Body of pancreas (tissue), 4 donors: Measurements from ENCODE around the gene ASB5. TPM values are rescaled to one million over a fixed set of nuclear protein-coding genes. Genes with fewer than 3 reads are reported as not detected.

Experiments used
- ATAC-seq: fragments of 150-250 bp; one replicate; pipeline ENCODE4 v1.9.1; 2016
- DNase-seq, 4 donors: peaks; one replicate each; pipeline ENCODE4 v3.0.0-alpha.2; 2019
- H3K27ac ChIP-seq, 4 donors: fragments of 200-600 bp; sonication (generic); 1 replicate in 3 of 4; 2 replicates in 1 of 4; pipeline versions ENCODE4 v1.5.1 to v1.6.1; 2016 to 2019; ENCODE audit warnings: mild to moderate bottlenecking in 1 of 4, mixed read lengths in 1 of 4, moderate library complexity in 1 of 4
- H3K27me3 ChIP-seq, 2 donors: fragments of 200-600 bp; sonication (generic); one replicate each; pipeline ENCODE4 v1.6.0; 2016; ENCODE audit warnings: mild to moderate bottlenecking in 1 of 2
- H3K36me3 ChIP-seq, 2 donors: fragments of 200-600 bp; sonication (generic); replicated peaks in 1 of 2; 2 replicates each; pipeline ENCODE4 v1.5.1; 2016; ENCODE audit warnings: low read depth in 2 of 2; ENCODE audit not compliant: insufficient read depth in 1 of 2
- H3K4me1 ChIP-seq: fragments of 200-600 bp; sonication (generic); one replicate; pipeline ENCODE4 v1.6.0; 2016
- H3K4me3 ChIP-seq, 2 donors: fragments of 200-600 bp; sonication (generic); 1 replicate in 1 of 2; 2 replicates in 1 of 2; pipeline ENCODE4 v1.5.1; 2016 to 2019
- H3K9me3 ChIP-seq, 3 donors: fragments of 200-600 bp; sonication (generic); 1 replicate in 2 of 3; 2 replicates in 1 of 3; pipeline ENCODE4 v1.5.1; 2016
- CTCF ChIP-seq, 7 experiments: fragments of 450-650 bp in 4 of 7; fragments of 200-600 bp in 3 of 7; sonication (generic) in 3 of 7; IDR thresholded peaks; one replicate each; pipeline ENCODE4 v1.5.1; 2016 to 2019; ENCODE audit warnings: antibody characterized with exemption in 7 of 7
- POLR2A ChIP-seq, 3 donors: fragments of 450-650 bp; IDR thresholded peaks; one replicate each; pipeline ENCODE4 v1.6.1; 2016; ENCODE audit warnings: antibody characterized with exemption in 3 of 3, mild to moderate bottlenecking in 2 of 3
- WGBS, 2 donors: methylation state at CpG; one replicate each; pipeline ENCODE4 v1.1.5; 2017; 5-methylcytosine and 5-hydroxymethylcytosine counted together
- intact Hi-C: fragments of 100-400 bp; cut with DNase I; formaldehyde crosslinking; loops from one replicate; pipeline ENCODE4 v1.15.1; 2023
- total RNA-seq, 2 donors: library from RNA; depleted of rRNA; stranded (reverse); fragments of >200 nt; gene quantifications; one replicate each; pipeline ENCODE4 v1.1.0, GENCODE V29; 2016

The ASB5 gene
- total RNA-seq, 2 donors from 2014 or later, result not detected

- TF ChIP-seq POLR2A (IDR thresholded peaks at IDR 0.05), result no peak
- TF ChIP-seq CTCF (IDR thresholded peaks at IDR 0.05), result no peak
- 60 to 63% methylated on average over 11 of the region's 11 CpGs for WGBS, 2 donors
- Histone ChIP-seq H3K4me1 (peaks cover 3% of the 10 kb centered on the region), H3K9me3 (no peaks in the 10 kb centered on the region), H3K36me3 (no peaks in the 10 kb centered on the region), H3K27me3 (no peaks in the 10 kb centered on the region), H3K4me3 (no peak overlapping the region), H3K27ac (no peak overlapping the region)
- intact Hi-C loops, result no loop called here
- no peak for ATAC-seq
- DNase-seq, result no peak
Measured at GRCh38 chr4:176189891-176190795, 78.9 kb downstream of the ASB5 start.

GRCh38 chr4:176188654-176189053, 80.4 kb downstream of the ASB5 start:
- TF ChIP-seq CTCF (IDR thresholded peaks at IDR 0.05), result no peak
- TF ChIP-seq POLR2A (IDR thresholded peaks at IDR 0.05), result no peak

GRCh38 chr4:176187624-176188023, 81.4 kb downstream of the ASB5 start:
- H3K27ac ChIP-seq, result no peak overlapping the region
- ATAC-seq (no peak), DNase-seq (no peak)
- H3K4me3 ChIP-seq, result no peak overlapping the region
- no peaks in the 10 kb centered on the region for H3K36me3 ChIP-seq
- no peaks in the 10 kb centered on the region for H3K27me3 ChIP-seq
- no peaks in the 10 kb centered on the region for H3K4me1 ChIP-seq
- 70 to 73% methylated on average over 2 of the region's 2 CpGs for WGBS, 2 donors
- TF ChIP-seq CTCF (IDR thresholded peaks at IDR 0.05) (no peak), POLR2A (IDR thresholded peaks at IDR 0.05) (no peak)
- no peaks in the 10 kb centered on the region for H3K9me3 ChIP-seq
- intact Hi-C loops, result no loop called here

More at GRCh38 chr4:176188654-176189053, 80.4 kb downstream of the ASB5 start:
- H3K27me3 ChIP-seq, result no peaks in the 10 kb centered on the region
- H3K36me3 ChIP-seq, result no peaks in the 10 kb centered on the region
- DNase-seq (no peak), ATAC-seq (no peak)
- H3K27ac ChIP-seq, result no peak overlapping the region
- H3K4me3 ChIP-seq, result no peak overlapping the region
- intact Hi-C loops, result no loop called here
- no peaks in the 10 kb centered on the region for H3K9me3 ChIP-seq
- H3K4me1 ChIP-seq, result no peaks in the 10 kb centered on the region

- no peak overlapping the region for H3K27ac ChIP-seq
- no peak overlapping the region for H3K4me3 ChIP-seq
- H3K9me3 ChIP-seq, result no peaks in the 10 kb centered on the region
- WGBS, 2 donors, result 57 to 58% methylated on average over 6 of the region's 6 CpGs
- H3K27me3 ChIP-seq, result no peaks in the 10 kb centered on the region
- TF ChIP-seq CTCF (IDR thresholded peaks at IDR 0.05) (no peak), POLR2A (IDR thresholded peaks at IDR 0.05) (no peak)
- no peak for DNase-seq
- H3K36me3 ChIP-seq, result no peaks in the 10 kb centered on the region
- no peaks in the 10 kb centered on the region for H3K4me1 ChIP-seq
- intact Hi-C loops, result no loop called here
- ATAC-seq, result no peak
Measured at GRCh38 chr4:176186671-176187395, 82.2 kb downstream of the ASB5 start.
